GM18870 (cell line): Measurements from ENCODE around the gene ZNF366.

Experiments used
- ATAC-seq: cut with Tn5 transposase; IDR thresholded peaks from one replicate; pipeline ENCODE4 v1.9.1; 2021; ENCODE audit warnings: moderate library complexity; ENCODE audit not compliant: unreplicated experiment

ZNF366 gene

DNA sequence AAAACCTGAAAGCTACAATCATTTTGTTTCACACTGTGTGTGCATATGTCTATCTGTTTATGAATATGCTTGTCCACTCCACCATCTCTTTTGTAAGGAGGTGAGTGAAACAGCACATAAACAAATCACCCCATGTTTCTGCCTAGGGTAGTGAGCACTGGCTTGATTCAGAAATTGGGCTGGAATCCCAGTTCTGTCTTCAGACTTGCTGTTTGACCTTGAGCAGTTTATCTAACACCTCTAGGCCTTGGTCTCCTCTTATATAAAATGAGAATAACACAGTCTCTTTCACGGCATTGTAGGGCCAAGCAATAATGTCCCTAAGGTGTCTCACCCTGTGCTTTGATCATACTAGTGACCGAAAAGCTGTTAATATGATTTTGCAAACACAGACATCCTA is 61.2 kb downstream of the ZNF366 start:
- no peak for ATAC-seq

DNA sequence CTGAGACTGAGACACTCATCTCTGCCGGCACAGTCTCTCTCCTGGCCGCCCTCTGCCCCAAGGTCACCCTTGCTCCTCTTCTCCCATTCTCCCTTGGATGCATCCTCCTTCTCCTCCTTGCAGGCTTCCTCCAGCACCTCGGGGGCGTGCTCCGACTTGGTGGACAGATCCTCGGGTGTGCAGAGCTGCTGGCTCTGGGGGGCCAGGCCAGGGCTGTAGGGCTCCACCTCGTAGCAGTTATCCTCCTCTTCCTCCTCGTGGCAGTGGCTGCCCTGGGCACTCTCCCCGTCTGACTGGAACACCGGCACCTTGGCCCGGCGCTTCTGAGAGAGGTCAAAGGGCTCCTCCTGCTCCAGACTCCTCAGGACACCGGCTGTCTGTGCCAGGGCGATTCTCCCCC is 63.3 kb downstream of the ZNF366 start:
- ATAC-seq = no peak

DNA sequence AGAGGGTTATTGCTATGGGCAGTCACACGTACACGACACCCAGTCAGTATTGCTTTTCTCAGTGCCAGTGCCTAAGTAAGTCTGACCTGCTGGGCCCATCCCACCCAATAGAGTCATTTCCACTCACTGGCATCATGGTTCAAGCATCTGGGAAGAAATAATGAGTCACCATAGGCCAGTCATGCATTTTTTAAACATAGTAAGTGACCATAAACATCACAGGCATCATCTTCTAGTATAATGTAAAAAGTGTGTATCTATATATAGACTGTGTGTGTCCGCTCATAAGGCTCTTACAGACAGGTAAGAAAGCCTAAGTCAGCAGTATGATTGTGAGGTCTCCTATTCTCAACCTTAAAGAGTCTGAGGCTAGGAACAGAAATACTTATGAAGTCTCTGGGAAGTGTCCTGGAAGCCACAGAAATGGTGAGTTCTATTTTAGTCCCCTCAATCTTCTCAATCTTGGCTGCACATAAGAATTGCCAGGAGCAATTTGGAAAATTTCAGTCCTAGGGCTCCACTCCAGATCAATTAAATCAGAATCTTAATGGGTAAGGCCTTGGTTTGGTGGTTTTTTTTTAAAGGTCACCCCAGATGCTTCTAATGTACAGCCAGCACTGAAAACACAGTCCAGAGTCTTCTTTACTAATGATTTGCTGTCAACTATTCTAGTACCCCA is 65.2 kb downstream of the ZNF366 start:
- ATAC-seq = no peak

DNA sequence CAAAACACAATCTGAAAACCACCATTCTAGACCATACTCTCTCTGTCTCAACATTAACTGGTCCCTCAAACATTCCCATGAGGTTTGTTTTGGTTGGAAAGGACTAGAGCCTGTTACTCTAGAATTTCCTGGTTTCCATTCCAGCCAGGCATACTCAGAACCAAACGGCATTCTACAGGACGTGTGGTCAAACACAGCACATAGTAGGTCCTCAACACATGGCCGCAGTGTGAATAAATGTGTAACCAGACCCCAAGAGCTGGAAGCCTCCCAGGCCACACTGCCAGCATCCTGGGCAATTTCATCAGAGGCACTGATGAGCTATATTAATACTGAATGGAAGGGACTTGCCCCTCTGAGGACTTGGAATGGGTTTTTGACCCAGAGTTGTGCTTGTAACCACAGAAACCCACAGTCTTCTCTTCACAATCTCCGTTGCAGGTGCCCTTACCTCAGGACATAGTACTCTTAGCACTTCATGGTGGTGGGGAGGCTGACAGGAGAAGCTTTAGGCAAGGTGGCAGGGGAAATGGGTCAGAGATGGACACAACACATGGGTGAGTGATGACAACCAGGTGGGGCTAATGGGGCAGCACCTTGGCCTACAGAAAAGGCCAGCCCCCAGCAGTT is 66.0 kb downstream of the ZNF366 start:
- no peak for ATAC-seq

DNA sequence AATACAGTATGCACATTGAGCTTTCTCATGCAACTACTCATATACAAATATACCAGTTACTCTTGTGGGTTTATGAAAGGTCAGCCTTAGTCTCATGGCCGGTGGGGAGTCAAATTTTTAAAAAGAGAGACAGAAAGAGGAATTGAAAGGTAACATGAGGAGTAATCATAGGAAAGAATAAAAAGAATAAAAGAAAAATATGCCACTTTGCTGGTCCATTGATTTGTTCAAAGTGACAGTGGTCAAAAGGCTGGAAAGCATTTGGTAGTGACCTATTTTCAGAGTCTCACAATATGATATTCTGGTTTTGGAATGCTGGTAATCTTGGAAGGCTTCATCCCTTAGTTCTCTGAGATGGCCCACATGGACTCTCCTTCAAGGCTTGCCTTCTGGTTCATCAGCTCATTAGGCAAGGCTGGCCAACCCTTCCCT is 67.0 kb downstream of the ZNF366 start:
- ATAC-seq = no peak

DNA sequence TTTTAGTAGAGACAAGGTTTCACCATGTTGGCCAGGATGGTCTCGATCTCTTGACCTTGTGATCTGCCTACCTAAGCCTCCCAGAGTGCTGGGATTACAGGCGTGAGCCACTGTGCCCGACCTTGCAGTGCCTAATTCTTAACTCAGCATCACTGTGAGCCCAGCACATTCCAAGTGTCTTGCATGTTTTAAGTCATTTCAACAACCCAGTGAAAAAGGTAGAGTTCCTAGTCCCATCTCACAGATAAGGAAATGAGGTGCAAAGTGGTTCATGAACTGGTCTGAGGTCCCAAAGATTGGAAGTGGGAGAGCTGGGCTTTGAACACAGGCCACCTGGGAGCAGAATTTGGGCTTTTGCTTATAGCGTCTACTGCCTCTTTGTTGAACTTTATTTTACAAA is 68.0 kb downstream of the ZNF366 start:
- ATAC-seq = no peak

DNA sequence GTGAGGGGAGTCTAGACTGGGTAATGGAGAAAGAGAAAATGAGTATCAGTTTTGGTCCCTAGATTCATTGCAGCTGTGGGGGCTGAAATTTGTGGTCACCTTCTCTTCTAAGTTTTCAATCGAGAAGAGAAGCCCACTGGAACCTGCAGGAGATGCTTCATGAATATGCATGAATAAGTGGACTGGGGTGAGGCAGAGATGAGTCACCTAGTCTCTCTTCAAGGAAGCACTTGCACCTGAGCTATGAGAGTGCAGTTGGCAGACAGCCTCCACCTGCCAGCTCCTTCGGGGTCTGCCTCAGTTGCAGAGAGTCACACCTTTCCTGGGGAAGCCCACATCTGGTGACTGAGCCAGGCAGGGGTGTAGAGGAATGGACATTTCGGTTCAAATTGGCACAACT is 69.1 kb downstream of the ZNF366 start:
- no peak for ATAC-seq

DNA sequence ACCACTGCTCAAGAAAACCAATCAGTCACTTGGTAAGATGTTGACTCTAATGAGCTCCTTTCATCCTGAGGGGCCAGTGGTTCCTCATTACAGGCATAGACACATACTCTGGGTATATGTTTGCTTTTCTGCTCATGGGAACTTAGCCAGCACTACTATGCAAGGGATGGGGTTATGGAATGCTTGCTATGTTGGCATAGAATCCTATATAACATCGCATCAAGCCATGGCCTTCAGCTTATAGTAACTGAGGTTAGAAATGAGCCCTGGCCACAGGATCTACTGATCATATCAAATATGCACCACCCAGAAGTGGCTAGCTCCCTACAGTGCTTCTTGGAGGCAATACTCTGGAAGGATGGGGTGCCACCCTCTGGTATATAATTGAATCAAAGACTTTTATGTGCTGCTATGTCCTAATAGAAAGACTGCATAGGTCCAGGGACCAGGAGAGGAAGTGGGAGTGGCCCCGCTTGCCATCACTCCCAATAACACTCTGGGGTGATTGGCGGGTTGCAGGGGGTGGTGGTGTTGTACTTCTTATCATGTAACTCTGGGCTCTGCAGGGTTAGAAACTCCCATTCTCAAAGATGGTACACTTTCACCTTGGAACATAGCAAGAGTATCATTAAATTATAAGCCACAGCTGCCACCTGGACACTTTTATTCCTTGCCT is 70.3 kb downstream of the ZNF366 start:
- ATAC-seq = no peak

DNA sequence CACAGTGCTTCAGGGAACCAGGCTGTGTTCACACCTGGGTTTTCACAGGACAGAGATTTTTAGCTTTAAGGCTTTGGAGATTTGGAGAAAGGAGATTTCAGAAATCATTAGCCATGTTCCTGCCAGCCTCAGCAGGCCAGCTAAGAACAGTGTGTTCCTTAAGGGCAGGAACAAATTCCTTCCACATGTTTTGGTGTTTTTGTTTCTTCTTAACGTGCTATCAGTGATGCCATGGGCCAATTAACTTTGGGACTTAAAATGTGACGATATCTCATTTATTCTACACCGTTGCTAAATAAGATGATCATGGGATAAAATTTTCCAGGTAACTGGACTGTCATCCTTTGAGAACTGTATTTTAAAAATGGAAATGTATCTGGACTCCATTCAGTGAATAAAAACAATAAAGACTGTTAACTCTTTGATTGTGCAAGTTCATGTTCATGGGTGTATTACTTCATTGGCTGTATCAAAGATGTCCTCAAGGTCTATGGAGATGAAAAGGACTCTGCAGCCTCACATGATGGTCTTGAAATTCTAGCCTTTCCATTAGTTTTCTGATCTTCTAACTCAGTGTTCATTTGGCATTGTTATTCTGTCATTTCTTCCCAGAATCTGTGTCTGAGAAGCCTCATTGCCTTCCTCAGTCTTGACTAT is 72.3 kb downstream of the ZNF366 start:
- no peak for ATAC-seq

DNA sequence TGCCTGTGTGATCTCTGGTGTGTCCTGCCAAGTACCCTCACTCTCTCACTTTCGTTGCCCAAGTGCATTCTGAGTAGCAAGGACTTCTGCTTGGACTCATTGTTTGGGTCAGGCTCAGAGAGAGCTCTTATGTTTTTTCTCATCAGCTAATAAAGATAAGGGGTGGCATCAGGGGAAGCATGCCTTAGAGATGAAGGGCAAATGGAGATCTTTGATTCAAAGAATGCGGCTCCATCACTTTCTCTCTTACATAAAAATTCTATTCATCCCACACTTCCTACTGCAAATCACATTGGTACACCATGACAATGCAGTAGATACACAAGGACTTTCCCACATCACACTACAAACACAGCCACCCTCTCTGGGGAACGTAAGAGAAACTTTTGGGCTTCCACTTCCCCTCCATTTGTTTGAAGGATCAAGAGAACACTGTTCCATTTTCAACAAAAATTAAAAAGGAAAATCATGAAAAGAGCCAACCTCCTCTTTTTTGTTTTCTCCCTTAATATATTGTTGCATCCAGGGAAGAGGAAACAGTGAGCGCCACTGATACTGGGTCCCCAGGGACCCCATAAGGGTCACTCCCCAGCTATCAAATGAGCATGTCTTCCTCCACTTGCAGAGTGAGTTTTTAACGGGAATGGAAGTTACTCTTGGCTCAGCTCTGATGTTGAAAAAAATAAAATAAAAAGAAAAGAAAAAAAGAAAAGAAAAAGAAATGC is 73.0 kb downstream of the ZNF366 start:
- ATAC-seq = no peak

DNA sequence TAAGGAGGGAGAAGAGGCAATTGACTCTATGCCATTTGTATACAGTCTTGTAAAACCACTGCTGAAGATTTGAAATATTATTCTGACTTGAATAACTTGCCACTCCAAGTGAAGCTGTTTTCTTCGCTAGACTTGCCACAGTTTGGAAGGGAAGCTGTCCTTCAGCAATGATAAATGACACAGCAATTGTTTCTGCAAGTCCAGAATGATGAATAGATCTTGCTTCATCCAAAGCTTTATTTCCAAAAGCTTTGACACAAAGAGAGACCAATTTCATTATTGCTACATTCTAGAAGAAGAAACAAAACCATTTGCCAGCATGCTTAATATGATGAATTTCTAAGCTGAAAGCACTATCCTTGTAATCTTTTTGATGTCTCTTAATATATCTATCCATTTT is 73.7 kb downstream of the ZNF366 start:
- no peak for ATAC-seq

DNA sequence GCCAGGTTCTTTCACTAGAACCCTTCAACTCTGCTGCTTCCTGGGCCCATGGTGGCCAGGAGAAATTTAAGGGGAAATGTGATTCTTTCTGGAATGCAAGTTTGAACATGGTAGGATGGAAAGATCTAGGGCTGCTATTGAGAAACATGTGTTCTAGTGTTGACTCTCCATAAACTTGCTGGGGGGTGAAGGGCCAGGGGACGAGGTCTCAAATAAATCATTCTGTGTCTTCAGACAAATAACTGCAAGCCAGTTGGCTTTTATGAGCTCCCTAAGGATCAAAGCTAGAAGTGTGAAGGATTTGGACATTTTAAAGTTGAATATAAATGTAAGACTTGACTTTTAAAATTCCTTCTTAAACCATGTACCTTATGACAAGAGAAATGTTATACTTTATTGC is 78.5 kb downstream of the ZNF366 start:
- ATAC-seq = no peak

DNA sequence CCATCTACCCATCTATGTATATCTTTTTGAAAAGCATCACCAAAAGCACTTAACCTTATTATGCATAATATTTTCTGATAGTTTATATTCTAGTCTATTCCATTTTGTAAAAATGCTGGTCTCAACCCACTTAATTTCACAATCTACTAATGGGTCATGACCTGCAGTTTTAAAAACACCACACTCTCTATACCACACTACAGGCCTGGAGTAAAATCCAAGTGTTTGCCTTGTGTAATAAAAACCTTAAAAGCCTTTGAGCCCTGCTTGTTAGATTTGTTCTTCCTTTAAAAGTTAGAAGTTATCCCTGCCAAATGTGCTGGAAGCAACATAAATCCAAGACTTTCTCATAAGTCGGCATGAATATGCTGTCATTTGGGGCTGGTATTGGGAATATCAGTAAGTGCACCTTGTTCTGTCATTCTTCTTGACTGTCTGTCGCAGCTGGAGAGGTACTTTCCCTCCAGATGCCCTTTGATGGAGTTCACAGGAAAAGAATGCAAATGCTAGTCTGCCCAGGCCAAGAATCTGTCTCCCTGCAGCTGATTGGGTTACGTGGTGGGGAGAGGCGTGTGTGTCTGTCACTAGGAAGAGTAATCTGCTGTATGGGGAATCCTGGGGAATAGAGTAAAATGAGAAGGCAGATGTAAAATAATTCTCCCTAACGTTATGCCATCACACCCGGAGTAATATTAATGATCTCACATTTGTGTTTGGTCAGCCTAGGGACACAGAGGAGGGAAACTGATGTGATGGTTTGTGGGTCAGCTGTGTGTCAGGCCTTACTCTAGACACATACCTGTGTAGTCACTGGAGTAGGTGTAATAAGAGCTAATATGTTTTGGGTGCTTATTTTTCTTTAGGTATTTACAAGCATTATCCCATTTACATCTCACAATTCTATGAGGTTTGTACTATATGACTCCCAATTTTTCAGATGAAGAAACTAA is 79.4 kb downstream of the ZNF366 start:
- no peak for ATAC-seq

DNA sequence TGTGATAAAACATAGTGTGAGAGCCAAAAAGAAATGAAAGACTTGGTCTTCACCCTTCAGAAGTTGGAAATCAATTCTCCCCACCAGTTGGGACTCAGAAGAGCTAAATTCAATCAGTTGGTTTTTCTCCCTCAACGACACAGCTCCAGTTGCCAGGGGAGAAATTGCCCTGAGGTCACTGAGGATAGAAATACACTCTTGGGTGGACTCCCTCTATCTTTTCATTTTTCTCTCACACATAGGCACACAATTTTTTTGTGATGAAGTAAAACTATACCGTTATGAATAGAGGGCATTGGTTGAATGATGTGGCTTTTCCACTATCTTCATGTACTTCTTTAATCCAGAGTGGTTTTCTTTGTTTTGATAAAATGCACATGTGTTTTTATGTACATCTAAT is 80.2 kb downstream of the ZNF366 start:
- no peak for ATAC-seq

DNA sequence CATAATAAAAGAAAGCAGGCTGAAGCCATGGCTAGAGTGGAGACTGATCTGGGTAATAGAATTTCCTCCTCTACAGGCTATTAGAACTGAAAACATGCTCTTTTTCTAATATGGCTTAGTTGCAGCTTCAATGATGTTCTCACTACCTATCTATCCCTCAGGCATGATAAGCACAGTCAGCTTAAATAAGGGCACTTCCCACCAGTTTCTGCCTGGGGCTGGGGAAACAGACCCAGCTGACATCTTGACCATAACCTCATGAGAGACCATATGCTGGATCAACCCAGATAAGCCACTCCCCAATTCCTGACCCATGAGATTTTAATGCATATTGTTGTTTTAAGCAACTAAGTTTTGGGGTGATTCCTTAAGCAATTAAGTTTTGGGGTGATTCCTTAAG is 81.2 kb downstream of the ZNF366 start:
- ATAC-seq = no peak

DNA sequence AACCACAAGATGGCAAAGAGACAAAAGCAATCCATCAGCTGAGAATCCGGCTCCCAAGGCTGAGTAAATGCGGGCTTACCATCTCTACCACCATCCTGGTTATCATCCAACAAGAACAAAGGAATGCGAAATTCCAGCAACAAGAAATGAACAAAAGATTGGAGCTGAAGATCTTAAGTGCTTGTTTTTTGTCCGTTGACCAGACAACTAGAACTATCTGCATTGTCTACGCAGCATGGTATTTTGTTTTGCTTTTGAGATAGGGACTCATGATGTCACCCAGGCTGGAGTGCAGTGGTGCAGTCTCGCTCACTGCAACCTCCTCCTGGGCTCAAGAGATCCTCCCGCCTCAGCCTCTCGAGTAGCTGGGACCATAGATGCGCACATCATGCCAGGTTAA is 88.9 kb downstream of the ZNF366 start:
- ATAC-seq = no peak

DNA sequence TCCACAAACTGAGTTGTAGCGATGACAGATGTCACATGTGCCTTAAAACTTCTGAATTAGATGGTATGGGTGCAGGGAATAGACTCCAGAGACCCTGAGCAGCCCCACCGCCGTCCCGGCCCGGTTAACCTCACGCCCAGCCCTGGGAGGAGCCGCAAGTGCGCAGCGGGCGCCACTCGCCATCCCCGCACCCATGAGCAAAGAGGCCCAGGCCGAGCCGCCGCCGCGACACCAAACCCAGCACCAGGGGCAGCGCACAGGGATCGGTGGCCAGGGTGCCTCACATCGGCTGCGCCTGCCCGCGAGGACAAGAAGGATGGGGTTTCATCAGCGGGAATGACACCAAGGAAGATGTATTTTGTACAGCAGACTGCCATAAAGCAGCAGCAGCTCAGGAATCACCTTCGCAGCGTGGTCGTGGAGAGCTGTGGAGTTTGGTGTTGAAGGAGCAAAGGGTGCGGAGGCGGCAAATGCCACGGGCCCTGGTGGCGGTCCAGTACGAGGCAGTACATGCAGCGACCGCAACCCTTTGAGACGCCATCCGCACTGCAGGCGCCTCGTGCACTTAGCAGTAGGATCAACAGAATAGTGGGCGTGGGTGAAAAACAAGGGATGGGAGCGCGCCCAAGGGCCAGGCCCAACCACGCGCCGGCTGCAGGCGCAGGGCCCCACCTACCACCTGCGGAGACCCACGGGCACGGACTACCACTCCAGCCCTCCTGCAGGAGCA is 89.7 kb downstream of the ZNF366 start:
- ATAC-seq = no peak

DNA sequence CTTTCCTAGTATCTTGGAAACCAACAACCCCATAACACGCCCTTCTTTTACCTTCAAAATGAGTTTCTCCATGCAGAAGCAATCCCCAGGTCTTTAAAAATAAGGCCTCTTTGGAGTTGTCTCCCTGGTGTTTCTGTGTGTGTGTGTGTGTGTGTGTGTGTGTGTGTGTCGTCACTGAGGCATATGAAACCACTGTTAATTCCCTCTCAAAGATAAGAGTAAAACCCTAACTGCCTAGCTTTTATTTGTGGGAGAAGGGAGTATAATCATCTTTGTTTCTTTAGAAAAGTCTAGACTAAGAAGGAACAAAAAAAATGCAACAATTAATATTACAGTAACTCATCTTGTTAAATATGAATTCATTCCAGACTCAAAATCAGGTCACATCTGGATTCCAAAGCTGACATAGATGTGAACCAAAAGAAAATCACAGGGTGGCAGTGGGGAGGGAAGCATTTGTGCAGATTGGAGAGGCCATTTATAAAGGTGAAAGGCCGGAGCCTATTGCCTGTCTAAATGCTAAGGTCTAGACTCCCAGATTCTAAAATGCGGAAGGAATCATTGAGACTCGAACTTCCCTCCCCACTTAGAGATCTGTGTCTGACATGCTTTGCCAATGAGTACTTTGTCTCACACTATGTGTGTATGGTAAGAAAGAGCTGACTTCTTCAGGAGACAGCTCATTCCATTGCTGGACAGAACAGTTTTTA is 91.4 kb downstream of the ZNF366 start:
- no peak for ATAC-seq
